HFF-Myc (cell line): ENCODE measurements around the gene CD7.

Experiments used
- DNase-seq: peaks from one replicate; pipeline ENCODE4 v3.0.0-alpha.2; 2011; ENCODE audit warnings: low read depth; ENCODE audit errors: extremely low read depth
- H3K4me3 ChIP-seq: replicated peaks from 2 replicates; pipeline ENCODE4 v1.5.1; 2011; ENCODE audit warnings: low read depth, mild to moderate bottlenecking, control low read depth, low read length
- CTCF ChIP-seq: IDR thresholded peaks from 2 replicates; pipeline ENCODE4 v1.5.1; 2012; ENCODE audit warnings: mild to moderate bottlenecking, low read depth, low read length, control low read depth; ENCODE audit errors: missing control alignments

The CD7 gene

GRCh38 chr17:82278786-82279391 is 38.5 kb downstream of the CD7 start:
- no peak for TF ChIP-seq CTCF
- H3K4me3 ChIP-seq, result no peak overlapping the region
- DNase-seq, result no peak

GRCh38 chr17:82278308-82278707 is 39.1 kb downstream of the CD7 start:
- no peak for DNase-seq
- no peak overlapping the region for H3K4me3 ChIP-seq
- TF ChIP-seq CTCF, result no peak

- no peak for TF ChIP-seq CTCF
- DNase-seq, result no peak
- H3K4me3 ChIP-seq, result no peak overlapping the region
These were observed 39.6 kb downstream of the CD7 start for GRCh38 chr17:82277851-82278250.

GRCh38 chr17:82276938-82277337 is 40.5 kb downstream of the CD7 start:
- TF ChIP-seq CTCF, result no peak
- no peak for DNase-seq
- H3K4me3 ChIP-seq, result no peak overlapping the region

DNA sequence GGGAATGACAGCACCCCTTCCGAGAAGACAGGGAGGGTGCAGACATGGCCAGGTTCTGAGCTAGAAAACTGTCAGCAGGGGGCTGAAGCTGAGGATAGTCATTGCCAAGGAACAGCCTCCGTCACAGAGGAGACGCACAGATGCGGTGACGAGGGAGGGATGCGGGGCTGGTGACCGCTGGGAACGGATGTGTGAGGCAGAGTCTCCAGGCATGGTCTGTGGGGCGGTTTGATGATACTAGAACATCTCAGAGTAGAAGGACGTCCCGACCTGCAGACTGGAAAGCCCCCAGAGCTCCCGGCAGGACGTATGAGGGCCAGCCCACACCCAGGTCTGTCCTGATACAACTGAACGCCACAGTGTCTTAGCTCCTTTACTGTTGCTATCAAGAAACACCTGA is 42.1 kb downstream of the CD7 start:
- no peak for TF ChIP-seq CTCF
- no peak overlapping the region for H3K4me3 ChIP-seq
- no peak for DNase-seq

GRCh38 chr17:82274134-82275020 is 43.0 kb downstream of the CD7 start:
- peak overlapping the region; percentile 61 for H3K4me3 ChIP-seq
- no peak for TF ChIP-seq CTCF
- no peak for DNase-seq
